Activated CD8-positive, alpha-beta memory T cell treated with anti-CD3 and anti-CD28 coated beads for 24 hours (primary cell): Measurements from ENCODE around the gene TEX55.
"Not testable (repeated sequence)": the region's sequence is repeated elsewhere in the genome, so short reads cannot be mapped to it uniquely, and the experiment has no call there.

Experiments
- DNase-seq: peaks from one replicate; pipeline ENCODE4 v3.0.0-alpha.2; 2020

The TEX55 gene

GRCh38 chr3:119161240-119161639 lies 15.3 kb downstream of the TEX55 start:
- DNase-seq = no peak

- DNase-seq = not testable (repeated sequence)
These were observed 18.8 kb downstream of the TEX55 start for GRCh38 chr3:119164745-119165144.

GRCh38 chr3:119170821-119171220 lies 24.9 kb downstream of the TEX55 start:
- DNase-seq = no peak

GRCh38 chr3:119173325-119173724 lies 27.4 kb downstream of the TEX55 start, which contains the start of gene UPK1B:
UPK1B (plus strand) TSS chr3:119173598; CDS start chr3:119186742, 13,144 bp downstream.
- no peak for DNase-seq

- DNase-seq = no peak
These were observed 30.1 kb downstream of the TEX55 start for GRCh38 chr3:119175872-119176756.

- DNase-seq = no peak
These were observed 30.8 kb downstream of the TEX55 start for GRCh38 chr3:119176778-119177177.

GRCh38 chr3:119177321-119177720 lies 31.4 kb downstream of the TEX55 start:
- DNase-seq = no peak

- no peak for DNase-seq
These were observed 35.8 kb downstream of the TEX55 start for GRCh38 chr3:119181765-119182164.

- no peak for DNase-seq
These were observed 38.1 kb downstream of the TEX55 start for GRCh38 chr3:119184111-119184510.

GRCh38 chr3:119184796-119185570 lies 39.0 kb downstream of the TEX55 start:
- DNase-seq = no peak

- no peak for DNase-seq
These were observed 41.3 kb downstream of the TEX55 start for GRCh38 chr3:119187266-119187665.

- DNase-seq = no peak
These were observed 45.8 kb downstream of the TEX55 start for GRCh38 chr3:119191800-119192199.

GRCh38 chr3:119194237-119195150 lies 48.5 kb downstream of the TEX55 start:
- DNase-seq = no peak

- no peak for DNase-seq
These were observed 49.1 kb downstream of the TEX55 start for GRCh38 chr3:119195151-119195476.

GRCh38 chr3:119195911-119196310 lies 49.9 kb downstream of the TEX55 start:
- DNase-seq = no peak
